Choroid plexus epithelial cell (primary cell): ENCODE data around the gene HES6.
"Not testable (repeated sequence)": the region's sequence is repeated elsewhere in the genome, so short reads cannot be mapped to it uniquely, and the experiment has no call there.

Source experiments
- DNase-seq: peaks from one replicate; pipeline ENCODE4 v3.0.0-alpha.2; 2010; ENCODE audit warnings: low read depth
- H3K4me3 ChIP-seq: 2 replicates; pipeline ENCODE4 v1.5.1; 2011; ENCODE audit warnings: low read depth, mild to moderate bottlenecking, control low read depth, low read length, moderate library complexity
- TF ChIP-seq, protein P1 (sequence below): conservative IDR thresholded peaks from 2 replicates; pipeline ENCODE4 v1.5.1; 2011; ENCODE audit warnings: low read depth, mild to moderate bottlenecking, control low read depth, inconsistent platforms, low read length, moderate library complexity

HES6 gene

DNA sequence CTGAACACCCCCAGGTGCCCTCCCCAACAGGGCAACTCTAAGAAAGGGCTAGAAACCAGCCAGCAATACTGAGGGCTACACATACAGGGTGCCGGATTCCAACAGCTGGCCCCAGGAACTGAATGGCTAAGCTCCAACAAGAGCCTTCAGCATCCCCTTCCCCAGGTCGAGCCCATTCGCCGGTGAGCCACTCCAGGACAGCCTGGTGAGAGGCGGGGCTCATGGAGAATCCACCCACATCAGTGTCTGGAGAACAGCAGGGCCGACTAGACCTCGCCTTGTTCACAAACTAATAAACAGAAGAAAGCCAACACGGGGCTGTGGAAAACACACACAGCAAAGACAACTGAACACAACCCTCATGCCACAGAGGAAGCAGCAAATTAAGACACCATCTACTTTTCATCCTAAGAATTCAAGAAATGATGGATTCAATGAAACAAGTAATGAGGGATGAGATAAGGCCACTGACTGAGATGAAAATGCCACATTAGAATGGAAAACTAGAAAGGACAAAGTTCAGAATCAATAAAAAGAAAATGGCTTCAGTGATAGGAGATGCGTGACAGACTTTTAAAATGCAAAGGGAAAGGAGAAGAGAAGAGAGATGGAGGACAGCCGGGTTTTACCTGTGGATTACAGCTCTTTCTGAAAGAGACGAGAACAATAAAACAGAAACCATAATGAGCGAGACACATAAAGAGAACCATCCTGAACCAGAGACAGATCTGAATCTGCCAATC is 40.4 kb upstream of the HES6 start:
- DNase-seq: no peak
- TF ChIP-seq, protein P1, sequence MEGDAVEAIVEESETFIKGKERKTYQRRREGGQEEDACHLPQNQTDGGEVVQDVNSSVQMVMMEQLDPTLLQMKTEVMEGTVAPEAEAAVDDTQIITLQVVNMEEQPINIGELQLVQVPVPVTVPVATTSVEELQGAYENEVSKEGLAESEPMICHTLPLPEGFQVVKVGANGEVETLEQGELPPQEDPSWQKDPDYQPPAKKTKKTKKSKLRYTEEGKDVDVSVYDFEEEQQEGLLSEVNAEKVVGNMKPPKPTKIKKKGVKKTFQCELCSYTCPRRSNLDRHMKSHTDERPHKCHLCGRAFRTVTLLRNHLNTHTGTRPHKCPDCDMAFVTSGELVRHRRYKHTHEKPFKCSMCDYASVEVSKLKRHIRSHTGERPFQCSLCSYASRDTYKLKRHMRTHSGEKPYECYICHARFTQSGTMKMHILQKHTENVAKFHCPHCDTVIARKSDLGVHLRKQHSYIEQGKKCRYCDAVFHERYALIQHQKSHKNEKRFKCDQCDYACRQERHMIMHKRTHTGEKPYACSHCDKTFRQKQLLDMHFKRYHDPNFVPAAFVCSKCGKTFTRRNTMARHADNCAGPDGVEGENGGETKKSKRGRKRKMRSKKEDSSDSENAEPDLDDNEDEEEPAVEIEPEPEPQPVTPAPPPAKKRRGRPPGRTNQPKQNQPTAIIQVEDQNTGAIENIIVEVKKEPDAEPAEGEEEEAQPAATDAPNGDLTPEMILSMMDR: no peak

DNA sequence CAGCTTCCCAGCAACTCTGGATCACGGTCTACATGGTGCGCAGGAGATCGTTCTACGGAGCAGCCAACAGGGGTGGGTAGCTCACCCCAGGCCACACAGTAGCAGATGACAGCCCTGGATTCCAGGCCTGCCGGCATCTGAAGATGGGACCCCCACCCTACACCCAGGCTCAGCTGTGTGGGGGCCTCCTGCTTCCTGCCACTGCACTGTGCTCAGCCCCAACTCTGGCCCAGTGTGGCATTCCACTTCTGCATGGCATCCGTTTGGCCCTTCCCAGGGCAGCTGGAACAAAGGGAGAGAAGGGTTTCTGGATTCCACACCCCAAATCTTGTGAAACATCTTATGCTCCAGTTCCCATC is 39.5 kb upstream of the HES6 start:
- TF ChIP-seq, protein P1: no peak
- DNase-seq: no peak
- H3K4me3 ChIP-seq: no peak overlapping the region

More for the DNA sequence above, 40.4 kb upstream of the HES6 start:
- no peak overlapping the region for H3K4me3 ChIP-seq

DNA sequence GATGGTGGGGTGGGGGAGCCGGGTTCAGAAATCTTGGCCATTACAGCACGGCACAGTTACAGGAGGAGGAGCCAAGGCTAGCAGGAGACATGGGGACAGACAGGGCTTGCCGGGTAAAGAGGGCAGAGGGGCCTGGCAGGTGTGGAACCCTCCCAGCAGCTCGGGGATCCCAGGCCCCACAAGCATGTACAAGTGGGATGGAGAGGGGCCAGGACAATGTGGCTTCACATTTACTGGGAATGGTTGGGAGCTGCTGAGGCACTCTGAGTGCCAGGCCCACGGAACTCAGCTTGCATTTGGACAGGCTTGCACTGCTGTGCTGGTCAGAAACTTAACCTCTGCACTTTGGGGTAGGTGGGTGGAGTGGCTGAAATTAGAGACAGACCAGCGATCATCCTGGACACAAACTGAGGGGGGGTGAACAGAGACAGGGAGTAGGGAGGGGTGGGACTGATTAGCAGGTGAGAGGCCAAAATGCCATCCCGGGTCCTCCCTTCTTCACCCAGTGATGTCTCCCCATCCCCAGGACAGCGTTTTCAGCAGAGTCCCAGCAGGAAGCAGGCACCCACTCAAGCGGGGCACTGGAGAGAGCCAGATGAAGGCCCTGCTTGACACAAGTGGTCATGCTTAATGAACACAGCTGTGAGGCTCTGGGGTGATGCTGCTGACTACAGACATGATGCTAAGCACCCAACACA is 38.9 kb upstream of the HES6 start:
- no peak for DNase-seq
- TF ChIP-seq, protein P1: no peak
- no peak overlapping the region for H3K4me3 ChIP-seq

DNA sequence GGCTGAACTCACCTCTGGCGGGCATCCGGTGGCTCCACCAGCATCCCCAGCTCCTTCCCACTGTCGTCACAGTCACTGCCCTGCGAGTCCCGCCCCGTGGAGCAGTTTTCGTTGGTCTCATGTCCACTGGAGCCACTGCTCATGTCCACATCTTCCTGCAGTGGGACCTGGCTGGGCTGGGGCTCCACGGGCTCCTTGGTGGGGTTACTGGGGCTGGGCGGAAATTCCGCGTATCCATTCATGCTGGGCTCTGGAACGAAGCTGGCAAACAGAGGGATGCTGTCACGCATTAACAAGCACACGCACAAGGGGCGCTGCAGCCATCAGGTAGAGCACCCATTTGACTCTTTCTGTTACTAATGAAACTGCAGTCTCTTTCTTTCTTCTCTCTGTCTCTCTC is 37.9 kb upstream of the HES6 start:
- H3K4me3 ChIP-seq: no peak overlapping the region
- no peak for DNase-seq
- TF ChIP-seq, protein P1: peak; percentile 35

DNA sequence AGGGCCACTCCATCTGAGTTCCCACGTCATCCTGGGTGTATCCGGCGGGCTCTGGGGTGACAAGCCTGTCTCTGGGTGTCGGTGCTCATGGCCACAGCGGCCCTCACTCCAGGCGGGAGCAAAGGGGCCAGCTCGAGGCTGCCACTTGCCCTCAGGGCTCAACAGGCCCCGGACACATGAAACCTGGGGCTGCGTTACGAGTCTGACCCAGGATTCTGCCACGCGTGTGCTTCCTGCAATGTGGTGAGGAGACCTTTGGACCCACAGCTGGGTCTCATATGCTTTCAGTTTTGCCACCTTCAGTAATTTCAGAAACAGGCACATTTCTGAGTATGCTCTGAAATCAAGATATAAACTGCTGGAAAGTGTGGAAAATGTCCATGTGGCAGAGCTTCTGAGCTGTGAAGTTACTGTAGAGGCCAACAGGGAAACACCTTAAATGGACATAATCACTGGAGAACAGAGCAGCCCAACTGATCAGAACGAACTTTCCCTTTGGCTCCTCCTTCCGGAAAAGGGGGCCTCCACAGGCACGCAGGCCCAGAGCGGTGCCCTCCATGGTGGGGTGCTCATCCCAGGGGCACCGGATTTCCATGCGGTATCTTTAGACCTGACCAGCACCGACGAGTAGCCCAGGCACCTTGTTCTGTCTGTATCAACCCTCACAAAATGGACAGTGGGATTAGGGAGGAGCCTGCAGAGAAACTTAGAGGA is 34.5 kb upstream of the HES6 start:
- no peak overlapping the region for H3K4me3 ChIP-seq
- TF ChIP-seq, protein P1: no peak
- DNase-seq: no peak

DNA sequence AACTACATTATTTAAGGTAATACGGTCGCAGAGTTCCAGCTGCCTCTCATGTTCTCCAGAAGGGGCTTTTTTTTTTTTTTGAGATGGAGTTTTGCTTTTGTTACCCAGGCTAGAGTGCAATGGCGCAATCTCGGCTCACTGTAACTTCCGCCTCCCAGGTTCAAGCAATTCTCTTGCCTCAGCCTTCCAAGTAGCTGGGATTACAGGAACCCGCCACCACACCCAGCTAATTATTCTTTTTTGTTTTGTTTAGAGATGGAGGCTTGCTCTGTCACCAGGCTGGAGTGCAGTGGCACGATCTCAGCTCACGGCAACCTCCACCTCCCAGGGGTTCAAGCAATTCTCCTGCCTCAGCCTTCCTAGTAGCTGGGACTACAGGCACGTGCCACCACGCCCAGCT is 33.6 kb upstream of the HES6 start:
- not testable (repeated sequence) for H3K4me3 ChIP-seq, DNase-seq

DNA sequence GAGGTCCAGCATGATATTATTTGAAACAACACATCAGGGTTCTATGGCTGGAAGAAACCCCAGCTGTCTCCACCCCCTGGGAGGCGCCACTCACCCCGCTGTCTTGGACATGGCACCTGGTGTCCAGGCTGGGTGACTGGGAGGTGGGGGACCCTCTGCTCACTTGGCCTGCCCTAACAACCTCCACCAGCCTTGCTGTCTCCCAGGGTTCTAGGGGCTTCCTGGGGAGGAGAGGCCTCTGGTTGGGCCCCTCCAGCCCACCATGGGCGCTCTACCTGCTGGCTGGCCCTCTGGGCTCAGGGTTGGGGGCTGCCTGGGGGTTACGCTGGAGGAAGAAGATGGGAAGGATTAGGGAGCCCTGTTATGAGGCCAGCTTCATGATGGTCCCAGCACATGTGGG is 32.3 kb upstream of the HES6 start:
- H3K4me3 ChIP-seq: no peak overlapping the region
- TF ChIP-seq, protein P1: no peak
- DNase-seq: no peak

DNA sequence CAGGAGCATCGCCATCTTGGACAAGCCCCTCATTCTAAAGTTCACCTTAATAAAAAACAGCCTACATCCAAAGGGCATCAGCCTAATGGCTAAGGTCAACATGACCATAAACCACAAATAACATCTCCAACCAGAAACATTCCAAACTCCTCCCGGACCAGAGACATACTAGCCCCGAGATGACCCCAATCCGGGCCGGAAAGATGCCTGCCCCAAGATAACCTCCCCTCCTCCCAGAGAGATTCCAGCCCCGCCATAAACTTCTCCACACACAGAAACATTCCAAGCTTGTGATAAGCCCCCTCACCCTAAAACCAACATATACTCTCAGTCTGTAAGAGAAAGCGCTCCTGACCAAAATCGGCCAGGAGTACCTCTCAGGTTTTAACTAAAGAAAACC is 31.8 kb upstream of the HES6 start:
- DNase-seq, H3K4me3 ChIP-seq: not testable (repeated sequence)
